SJSA1 (cell line): Measurements from ENCODE around the gene INSYN2B. TPM values are rescaled to one million over a fixed set of nuclear protein-coding genes. Genes with fewer than 3 reads are reported as not detected.
A peak's percentile ranks its signal among the peaks of the same experiment; 100 is the strongest.

Experiments used
- DNase-seq, 2 experiments: peaks; one replicate each; pipeline ENCODE4 v3.0.0-alpha.2; 2015 to 2020; ENCODE audit warnings: low spot score in 2 of 2, low read depth in 1 of 2
- H3K27ac ChIP-seq: fragments of 250-450 bp; sonication (Bioruptor Pico); 2 replicates; pipeline ENCODE4 v1.5.1; 2020; ENCODE audit warnings: mild to moderate bottlenecking, moderate library complexity
- H3K27me3 ChIP-seq: fragments of 250-450 bp; sonication (Bioruptor Pico); replicated peaks from 2 replicates; pipeline ENCODE4 v1.5.1; 2020; ENCODE audit warnings: mild to moderate bottlenecking, moderate library complexity
- H3K36me3 ChIP-seq: fragments of 250-450 bp; sonication (Bioruptor Pico); 2 replicates; pipeline ENCODE4 v1.5.1; 2020; ENCODE audit warnings: mild to moderate bottlenecking
- H3K4me1 ChIP-seq: fragments of 250-450 bp; sonication (Bioruptor Pico); replicated peaks from 2 replicates; pipeline ENCODE4 v1.6.1; 2021; ENCODE audit warnings: mild to moderate bottlenecking
- H3K4me3 ChIP-seq: fragments of 250-450 bp; sonication (Bioruptor Pico); 2 replicates; pipeline ENCODE4 v1.5.1; 2020; ENCODE audit warnings: mild to moderate bottlenecking
- H3K9me3 ChIP-seq: fragments of 250-450 bp; sonication (Bioruptor Pico); replicated peaks from 2 replicates; pipeline ENCODE4 v1.5.1; 2020; ENCODE audit warnings: mild to moderate bottlenecking
- total RNA-seq: library from RNA; depleted of rRNA; stranded (reverse); fragments of >200 nt; shearing (Covaris generic); gene quantifications from 2 replicates; pipeline ENCODE4 v1.2.3, GENCODE V29; 2014

Gene INSYN2B
- total RNA-seq, 1 experiment from 2014 or later: 3.8 TPM

DNA sequence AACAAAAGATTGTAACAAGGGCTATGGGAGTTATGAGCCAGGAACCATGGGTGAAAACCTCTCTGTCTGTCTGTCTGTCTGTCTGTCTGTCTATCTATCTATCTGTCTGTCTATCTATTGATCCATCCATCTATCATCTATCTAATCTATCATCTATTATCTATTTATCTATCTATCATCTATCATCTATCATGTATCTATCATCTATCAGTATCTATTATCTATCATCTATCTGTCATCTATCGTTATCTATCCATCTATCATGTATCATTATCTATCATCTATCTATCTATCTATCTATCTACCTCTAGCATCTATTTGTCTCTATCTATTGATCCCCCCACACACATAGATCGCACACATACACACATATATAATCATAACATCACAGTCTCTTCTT, 112.9 kb downstream of the INSYN2B start:
- H3K27me3 ChIP-seq: no peaks in the 10 kb centered on the region
- no peak for DNase-seq
- no peaks in the 10 kb centered on the region for H3K36me3 ChIP-seq
- H3K27ac ChIP-seq: no peak overlapping the region
- no peaks in the 10 kb centered on the region for H3K9me3 ChIP-seq
- no peaks in the 10 kb centered on the region for H3K4me1 ChIP-seq
- H3K4me3 ChIP-seq: no peak overlapping the region

GRCh38 chr5:169864483-169864882, 115.8 kb downstream of the INSYN2B start:
- Histone ChIP-seq H3K27me3 (no peaks in the 10 kb centered on the region), H3K9me3 (no peaks in the 10 kb centered on the region), H3K36me3 (no peaks in the 10 kb centered on the region), H3K4me1 (0 out of 2 replicates have a peak, but pooled peaks cover 4% of the 10 kb centered on the region), H3K4me3 (no peak overlapping the region), H3K27ac (no peak overlapping the region)
- DNase-seq: no peak

- H3K27me3 ChIP-seq: no peaks in the 10 kb centered on the region
- H3K9me3 ChIP-seq: no peaks in the 10 kb centered on the region
- H3K4me3 ChIP-seq: no peak overlapping the region
- no peaks in the 10 kb centered on the region for H3K36me3 ChIP-seq
- 0 out of 2 replicates have a peak, but pooled peaks cover 4% of the 10 kb centered on the region for H3K4me1 ChIP-seq
- H3K27ac ChIP-seq: no peak overlapping the region
- no peak for DNase-seq
Measured at GRCh38 chr5:169862391-169862811, 117.9 kb downstream of the INSYN2B start.

DNA sequence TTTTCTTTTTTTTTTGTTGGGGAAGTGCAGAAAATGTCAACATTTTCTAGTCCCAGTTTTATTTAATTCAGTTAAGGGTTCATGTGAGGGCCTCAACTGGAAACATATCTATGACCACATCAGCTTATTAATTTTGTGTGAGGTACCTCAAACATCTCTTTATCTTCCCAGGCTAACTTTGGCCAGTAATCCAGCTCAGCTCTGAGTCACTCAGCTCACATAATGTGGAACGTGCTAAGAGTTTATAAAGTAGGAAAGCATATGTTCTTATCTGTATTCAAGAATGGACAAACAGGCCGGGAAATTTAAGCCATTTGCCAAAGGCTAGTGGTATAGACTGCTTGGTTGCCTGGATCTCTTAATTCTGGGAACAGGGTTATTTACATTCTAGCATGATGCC, 118.4 kb downstream of the INSYN2B start:
- H3K4me1 ChIP-seq: 0 out of 2 replicates have a peak, but pooled peaks cover 4% of the 10 kb centered on the region
- no peaks in the 10 kb centered on the region for H3K27me3 ChIP-seq
- no peak overlapping the region for H3K4me3 ChIP-seq
- no peaks in the 10 kb centered on the region for H3K36me3 ChIP-seq
- H3K9me3 ChIP-seq: no peaks in the 10 kb centered on the region
- no peak overlapping the region for H3K27ac ChIP-seq
- peak in 1 of 2 experiments; percentile 9 for DNase-seq

DNA sequence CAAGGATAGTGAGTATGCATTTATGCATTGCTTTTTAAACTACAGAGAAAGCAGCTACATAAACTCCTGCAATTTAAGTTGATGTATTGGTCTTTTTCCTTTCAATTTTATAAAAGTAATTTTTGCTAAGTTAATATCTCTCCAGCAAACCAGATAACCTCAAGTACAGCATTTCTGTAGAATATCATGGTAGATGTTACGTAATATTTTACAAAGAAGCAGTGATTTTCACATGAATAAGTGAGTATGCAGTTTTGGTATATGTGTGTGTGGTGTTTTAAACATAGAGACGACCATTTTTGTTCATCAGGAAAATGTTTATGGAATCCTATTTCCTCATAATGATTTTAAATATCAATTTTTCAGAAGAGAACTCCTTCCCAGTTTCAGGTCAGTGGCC, 118.9 kb downstream of the INSYN2B start:
- Histone ChIP-seq H3K4me1 (0 out of 2 replicates have a peak, but pooled peaks cover 7% of the 10 kb centered on the region), H3K36me3 (no peaks in the 10 kb centered on the region), H3K4me3 (no peak overlapping the region), H3K27me3 (no peaks in the 10 kb centered on the region), H3K9me3 (no peaks in the 10 kb centered on the region), H3K27ac (no peak overlapping the region)
- no peak for DNase-seq

GRCh38 chr5:169860585-169860984, 119.7 kb downstream of the INSYN2B start:
- DNase-seq: no peak
- H3K36me3 ChIP-seq: no peaks in the 10 kb centered on the region

DNA sequence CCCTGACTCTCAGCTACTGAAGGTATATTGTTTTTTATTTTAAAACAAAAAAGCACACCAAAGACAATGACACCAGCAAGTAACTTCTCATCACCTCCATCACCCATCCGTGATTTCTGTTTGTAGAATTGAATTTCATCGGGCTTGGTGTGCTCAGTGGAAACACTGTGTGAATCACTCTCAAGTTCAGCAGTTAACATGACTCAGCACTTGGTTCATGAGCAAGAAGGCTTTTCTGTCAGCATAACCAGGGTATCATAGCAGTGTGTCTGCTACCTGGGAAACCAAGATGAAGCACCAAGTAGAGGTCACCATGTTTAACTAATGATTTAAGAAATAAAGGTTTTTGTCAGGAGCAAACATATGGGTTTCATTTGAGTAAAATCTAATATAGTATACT, 123.7 kb downstream of the INSYN2B start:
- no peaks in the 10 kb centered on the region for H3K27me3 ChIP-seq
- no peak overlapping the region for H3K4me3 ChIP-seq
- H3K9me3 ChIP-seq: 0 out of 2 replicates have a peak, but pooled peaks cover under 1% of the 10 kb centered on the region
- no peak overlapping the region for H3K27ac ChIP-seq
- H3K4me1 ChIP-seq: 0 out of 2 replicates have a peak, but pooled peaks cover 6% of the 10 kb centered on the region
- peak in 1 of 2 experiments; percentile 28 for DNase-seq
- no peaks in the 10 kb centered on the region for H3K36me3 ChIP-seq

More at GRCh38 chr5:169860585-169860984, 119.7 kb downstream of the INSYN2B start:
- no peak overlapping the region for H3K27ac ChIP-seq
- no peaks in the 10 kb centered on the region for H3K9me3 ChIP-seq
- no peaks in the 10 kb centered on the region for H3K27me3 ChIP-seq
- H3K4me3 ChIP-seq: no peak overlapping the region
- H3K4me1 ChIP-seq: 0 out of 2 replicates have a peak, but pooled peaks cover 9% of the 10 kb centered on the region

GRCh38 chr5:169851321-169851850, 128.9 kb downstream of the INSYN2B start:
- Histone ChIP-seq H3K27ac (no peak overlapping the region), H3K9me3 (peaks cover 14% of the 10 kb centered on the region), H3K27me3 (no peaks in the 10 kb centered on the region), H3K4me1 (0 out of 2 replicates have a peak, but pooled peaks cover 2% of the 10 kb centered on the region), H3K4me3 (no peak overlapping the region), H3K36me3 (no peaks in the 10 kb centered on the region)
- no peak for DNase-seq

DNA sequence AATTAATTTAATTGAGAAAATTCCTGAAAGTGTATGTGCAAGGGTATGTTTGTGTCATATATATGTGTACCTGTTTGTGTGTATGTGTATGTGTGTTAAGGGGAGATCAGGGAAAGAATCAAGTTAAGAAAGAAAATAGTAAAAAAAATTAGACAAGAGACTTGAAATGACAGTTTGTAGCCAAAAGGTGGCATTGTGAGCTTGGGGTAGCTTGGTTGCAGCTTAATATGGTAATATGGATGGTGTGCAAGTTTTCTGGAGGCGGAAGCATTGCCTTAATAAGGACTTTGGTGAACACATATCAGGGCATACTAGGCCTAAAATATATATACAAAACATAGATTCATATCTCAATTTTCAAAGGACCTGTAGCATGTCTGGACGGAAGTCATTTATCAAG, 129.9 kb downstream of the INSYN2B start:
- no peaks in the 10 kb centered on the region for H3K4me1 ChIP-seq
- DNase-seq: no peak
- peaks cover 14% of the 10 kb centered on the region for H3K9me3 ChIP-seq
- no peaks in the 10 kb centered on the region for H3K27me3 ChIP-seq
- H3K4me3 ChIP-seq: no peak overlapping the region
- H3K27ac ChIP-seq: no peak overlapping the region
- H3K36me3 ChIP-seq: no peaks in the 10 kb centered on the region

DNA sequence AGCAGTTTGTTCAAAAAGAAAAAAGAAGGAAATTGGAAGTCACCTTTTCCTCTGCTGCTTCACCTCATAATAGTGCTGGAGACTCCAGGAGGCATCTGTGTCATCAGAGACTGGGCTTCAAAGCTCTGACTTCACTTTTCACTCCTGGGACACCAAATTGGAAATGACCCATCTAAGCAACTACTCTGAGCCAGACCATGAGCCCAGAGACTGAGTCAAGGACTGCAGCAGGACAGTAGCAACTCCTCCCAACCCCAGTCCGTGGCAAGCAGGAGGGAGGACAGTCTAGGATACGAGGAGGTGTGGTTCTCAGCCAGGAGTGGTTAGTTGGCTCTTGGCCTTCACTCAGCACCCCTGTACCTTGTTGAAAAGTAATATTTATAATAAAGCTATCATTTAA, 131.5 kb downstream of the INSYN2B start:
- Histone ChIP-seq H3K27me3 (no peaks in the 10 kb centered on the region), H3K27ac (no peak overlapping the region), H3K36me3 (no peaks in the 10 kb centered on the region), H3K9me3 (peaks cover 14% of the 10 kb centered on the region), H3K4me3 (no peak overlapping the region), H3K4me1 (no peaks in the 10 kb centered on the region)
- DNase-seq: no peak

DNA sequence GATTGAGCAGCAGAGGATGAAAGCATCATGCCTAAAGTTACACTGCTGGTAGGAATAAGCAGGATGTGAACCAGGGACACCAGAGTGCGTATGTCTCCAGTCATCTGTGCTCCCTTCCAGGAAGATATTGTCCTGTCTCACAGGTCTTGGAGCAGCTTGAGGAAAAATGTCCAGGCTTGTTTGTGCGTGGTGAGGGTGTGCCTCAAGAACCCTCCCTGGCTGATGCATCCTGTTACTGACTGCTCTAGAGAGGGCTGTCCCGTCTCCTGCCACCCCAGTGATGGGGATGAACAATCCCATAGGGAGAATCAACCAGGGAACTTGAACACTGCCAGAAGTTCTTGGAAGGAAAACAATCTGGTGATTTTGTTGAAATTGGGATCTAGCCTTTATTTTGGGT, 132.0 kb downstream of the INSYN2B start:
- Histone ChIP-seq H3K27ac (no peak overlapping the region), H3K9me3 (peaks cover 14% of the 10 kb centered on the region), H3K4me1 (no peaks in the 10 kb centered on the region), H3K4me3 (no peak overlapping the region), H3K27me3 (no peaks in the 10 kb centered on the region), H3K36me3 (no peaks in the 10 kb centered on the region)
- no peak for DNase-seq

DNA sequence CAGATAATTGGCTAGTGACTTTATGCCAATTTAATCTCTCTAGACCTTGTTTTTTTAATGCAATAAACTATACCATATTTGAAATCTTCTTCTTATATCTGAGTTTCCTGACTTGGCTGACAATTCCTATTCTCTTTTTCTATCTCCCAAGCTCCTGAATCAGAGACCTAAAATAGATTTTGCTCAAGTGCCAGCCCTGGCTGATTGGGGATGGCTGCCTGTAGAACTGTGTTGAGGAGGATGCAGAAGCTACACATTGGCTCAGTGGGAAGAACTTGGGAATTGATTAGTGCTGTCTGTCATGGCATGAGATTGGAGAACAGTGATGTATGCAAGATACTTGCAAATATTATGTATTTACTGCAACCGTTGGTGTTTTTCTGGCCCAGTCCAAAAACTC, 132.8 kb downstream of the INSYN2B start:
- DNase-seq: no peak
- Histone ChIP-seq H3K9me3 (peaks cover 14% of the 10 kb centered on the region), H3K4me1 (no peaks in the 10 kb centered on the region)

DNA sequence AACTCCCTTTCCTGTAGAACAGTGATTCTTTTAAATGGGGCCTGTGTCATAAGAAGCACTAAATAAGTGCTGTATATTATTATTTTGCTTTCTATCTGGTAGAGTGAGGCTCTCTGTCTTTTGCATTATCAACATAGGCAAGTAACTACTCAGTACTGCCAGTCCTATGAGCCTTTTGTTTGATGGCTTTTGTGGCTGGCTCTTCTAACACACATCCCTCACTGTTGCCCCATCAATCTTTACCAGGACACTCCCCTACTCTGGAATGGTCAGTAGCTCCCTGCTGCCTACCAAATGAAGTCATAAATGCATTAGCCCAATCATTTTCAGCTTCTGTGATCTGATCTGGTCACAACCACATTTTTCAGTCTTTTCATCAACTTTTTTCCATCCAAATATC, 137.6 kb downstream of the INSYN2B start:
- Histone ChIP-seq H3K4me3 (no peak overlapping the region), H3K9me3 (no peaks in the 10 kb centered on the region), H3K27me3 (no peaks in the 10 kb centered on the region), H3K27ac (no peak overlapping the region), H3K36me3 (no peaks in the 10 kb centered on the region), H3K4me1 (no peaks in the 10 kb centered on the region)
- DNase-seq: no peak

More for the DNA sequence above, 132.8 kb downstream of the INSYN2B start:
- H3K27ac ChIP-seq: no peak overlapping the region
- H3K36me3 ChIP-seq: no peaks in the 10 kb centered on the region
- H3K4me3 ChIP-seq: no peak overlapping the region
- H3K27me3 ChIP-seq: no peaks in the 10 kb centered on the region

GRCh38 chr5:169840405-169840804, 139.9 kb downstream of the INSYN2B start:
- H3K27me3 ChIP-seq: no peaks in the 10 kb centered on the region
- no peaks in the 10 kb centered on the region for H3K4me1 ChIP-seq
- H3K36me3 ChIP-seq: no peaks in the 10 kb centered on the region
- no peak overlapping the region for H3K27ac ChIP-seq
- H3K4me3 ChIP-seq: no peak overlapping the region
- H3K9me3 ChIP-seq: no peaks in the 10 kb centered on the region
- no peak for DNase-seq

GRCh38 chr5:169838688-169839087, 141.6 kb downstream of the INSYN2B start:
- Histone ChIP-seq H3K36me3 (no peaks in the 10 kb centered on the region), H3K9me3 (no peaks in the 10 kb centered on the region), H3K4me3 (no peak overlapping the region), H3K27ac (no peak overlapping the region), H3K4me1 (no peaks in the 10 kb centered on the region), H3K27me3 (no peaks in the 10 kb centered on the region)
- DNase-seq: no peak
